Femur (tissue), 1 donor: Measurements from ENCODE around the gene CPED1.
"Not testable (repeated sequence)": the region's sequence is repeated elsewhere in the genome, so short reads cannot be mapped to it uniquely, and the experiment has no call there.

Experiments
- DNase-seq: peaks from one replicate; pipeline ENCODE4 v3.0.0-alpha.2; 2017

CPED1 gene

DNA sequence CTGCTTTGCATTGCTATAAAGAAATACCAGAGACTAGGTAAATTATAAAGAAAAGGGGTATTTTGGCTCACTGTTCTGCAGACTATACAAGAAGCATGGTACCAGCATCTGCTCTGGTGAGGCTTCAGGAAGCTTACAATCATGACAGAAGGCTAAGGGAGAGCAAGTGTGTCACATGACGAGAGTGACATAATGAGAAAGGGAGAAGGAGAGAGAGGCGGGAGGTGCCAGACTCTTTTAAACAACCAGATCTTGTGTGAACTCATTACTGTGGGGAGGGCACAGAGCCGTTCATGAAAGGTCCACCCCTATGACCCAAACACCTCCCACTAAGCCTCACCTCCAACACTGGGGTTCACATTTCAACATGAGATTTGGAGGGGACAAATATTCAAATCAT, 281.3 kb downstream of the CPED1 start:
- no peak for DNase-seq

DNA sequence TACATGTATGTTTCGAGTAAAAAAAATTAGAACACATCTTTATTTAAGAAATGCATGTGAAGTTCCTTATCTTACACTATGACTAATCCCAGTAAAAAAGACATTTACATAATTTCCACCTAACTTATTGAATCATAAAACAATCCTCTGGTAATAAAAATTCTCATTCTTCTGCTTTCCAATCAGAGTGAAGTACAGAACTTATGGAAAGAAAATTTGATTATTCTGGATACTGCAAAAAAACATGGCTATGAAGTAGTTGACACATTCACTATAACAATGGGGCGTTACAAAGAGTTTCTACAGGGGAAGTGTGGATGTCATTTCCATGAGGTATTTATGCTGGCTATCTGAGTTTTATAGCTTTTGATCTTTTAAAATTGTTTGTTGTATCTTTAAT, 282.6 kb downstream of the CPED1 start:
- no peak for DNase-seq

DNA sequence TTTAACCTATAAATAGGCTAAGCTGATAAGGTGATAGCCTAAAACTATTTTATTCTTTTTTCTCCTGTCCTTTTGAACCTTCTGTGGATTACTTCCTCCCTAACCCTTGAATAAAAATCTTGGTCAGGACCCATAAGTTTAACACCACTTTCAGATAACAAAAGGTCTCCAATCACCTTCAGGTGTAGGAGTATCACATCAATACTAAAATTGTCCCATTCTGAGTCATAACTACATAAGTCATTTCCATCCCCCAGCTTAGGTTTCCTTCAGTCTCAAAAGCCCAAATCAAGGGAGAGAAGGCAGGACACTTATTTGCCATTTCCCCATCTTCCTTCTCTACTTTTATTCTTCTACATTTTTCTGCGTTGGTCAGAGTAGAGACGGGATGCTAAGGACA, 283.4 kb downstream of the CPED1 start:
- DNase-seq: no peak

DNA sequence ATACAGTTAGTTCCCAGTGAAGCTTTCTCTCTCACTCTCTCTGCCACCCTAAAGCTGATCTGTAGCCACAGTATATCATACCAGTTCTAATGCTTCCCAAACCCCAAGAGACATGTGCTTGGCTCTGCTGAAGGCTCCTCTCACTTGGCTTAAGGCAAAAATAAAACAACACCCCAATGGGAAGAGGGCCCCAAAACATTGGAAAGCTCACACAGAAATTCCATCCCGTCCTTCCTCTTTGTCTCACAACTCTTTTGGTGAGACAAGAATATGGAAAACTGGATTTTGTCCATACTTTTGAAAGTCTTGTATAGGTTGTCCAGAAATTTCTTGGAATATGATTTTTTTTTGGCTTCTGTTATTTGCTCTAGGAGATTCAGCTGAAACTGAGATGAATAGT, 284.2 kb downstream of the CPED1 start:
- DNase-seq: no peak

DNA sequence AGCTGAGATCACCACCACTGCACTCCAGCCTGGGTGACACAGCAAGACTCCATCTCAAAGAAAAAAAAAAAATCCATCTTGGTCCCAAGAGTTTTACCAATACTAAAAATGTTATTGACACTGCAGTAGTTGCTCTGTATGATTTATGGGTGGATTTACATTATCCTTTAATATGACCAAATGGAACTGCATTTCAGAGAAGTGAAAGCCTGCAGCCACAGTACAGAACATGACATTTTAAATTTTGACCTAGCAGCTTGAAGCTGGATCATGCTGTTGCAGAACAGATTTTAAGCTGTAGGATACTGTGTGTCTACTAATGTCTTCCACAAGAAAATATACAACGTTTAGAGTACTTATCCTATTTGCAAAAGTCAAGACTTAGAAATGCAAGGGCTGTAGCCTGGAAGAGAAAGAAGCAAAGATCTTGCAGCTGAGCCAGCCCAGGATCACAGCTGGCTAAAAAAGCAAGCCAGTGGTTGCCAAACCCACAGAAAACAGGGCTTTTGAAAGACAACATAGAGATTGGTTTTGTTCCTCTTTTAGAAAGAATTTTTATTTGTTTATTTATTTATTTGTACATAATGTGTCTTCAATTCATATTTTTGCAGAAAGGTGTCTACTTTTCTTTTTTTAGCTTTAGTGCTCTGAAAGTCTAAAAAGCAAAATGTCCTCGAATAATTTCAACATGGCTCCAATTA, 285.1 kb downstream of the CPED1 start:
- DNase-seq: no peak

- DNase-seq: no peak
Measured at GRCh38 chr7:121274467-121274866, 286.0 kb downstream of the CPED1 start.

DNA sequence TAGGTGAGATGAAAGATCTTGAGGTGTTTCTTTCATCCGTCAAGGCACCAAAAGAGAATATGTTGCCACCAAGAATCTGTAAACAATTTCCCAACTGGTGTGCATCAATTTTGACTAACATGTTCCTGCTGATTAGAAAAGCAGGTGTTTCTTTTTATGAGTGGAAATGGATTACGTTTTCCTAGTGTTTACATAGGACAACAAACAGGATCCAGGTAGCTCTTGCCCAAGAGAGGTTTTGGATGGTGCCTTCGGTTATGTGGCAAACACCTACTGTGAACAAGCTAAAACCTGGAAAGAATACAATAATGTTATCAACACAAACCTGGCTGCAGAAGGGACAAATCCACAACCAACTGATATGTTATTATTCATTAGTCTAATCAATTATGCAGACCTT, 286.7 kb downstream of the CPED1 start:
- no peak for DNase-seq

GRCh38 chr7:121276313-121276712, 287.8 kb downstream of the CPED1 start:
- no peak for DNase-seq

GRCh38 chr7:121278120-121279021, 289.9 kb downstream of the CPED1 start:
- no peak for DNase-seq

DNA sequence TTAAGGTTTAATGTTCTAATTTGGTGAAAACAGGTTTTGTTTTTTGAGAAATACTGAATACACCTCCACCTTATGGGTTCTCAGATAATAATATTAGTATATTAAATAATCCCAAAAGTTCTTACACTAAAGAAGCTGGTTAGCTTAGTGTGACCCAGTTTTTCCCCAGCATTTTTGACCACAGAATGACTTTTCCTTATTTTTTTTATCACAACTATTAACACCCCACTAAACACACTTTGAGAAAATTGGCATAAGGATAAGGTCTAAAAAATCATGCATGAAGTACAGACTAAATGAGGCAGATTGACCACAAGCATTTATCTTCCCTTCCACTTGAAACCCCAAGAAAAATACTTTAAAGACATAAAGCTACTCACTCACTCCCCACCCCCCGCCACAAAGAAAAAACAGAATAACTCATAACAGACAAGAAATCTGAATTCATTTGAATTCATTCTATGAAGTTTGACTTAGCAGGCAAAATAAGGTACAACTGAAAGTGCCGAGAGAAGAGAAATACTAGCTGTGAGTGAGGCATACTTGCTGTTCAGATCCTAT, 290.6 kb downstream of the CPED1 start:
- DNase-seq: no peak

GRCh38 chr7:121279822-121280221, 291.3 kb downstream of the CPED1 start:
- no peak for DNase-seq

GRCh38 chr7:121280656-121281055, 292.1 kb downstream of the CPED1 start:
- DNase-seq: no peak

DNA sequence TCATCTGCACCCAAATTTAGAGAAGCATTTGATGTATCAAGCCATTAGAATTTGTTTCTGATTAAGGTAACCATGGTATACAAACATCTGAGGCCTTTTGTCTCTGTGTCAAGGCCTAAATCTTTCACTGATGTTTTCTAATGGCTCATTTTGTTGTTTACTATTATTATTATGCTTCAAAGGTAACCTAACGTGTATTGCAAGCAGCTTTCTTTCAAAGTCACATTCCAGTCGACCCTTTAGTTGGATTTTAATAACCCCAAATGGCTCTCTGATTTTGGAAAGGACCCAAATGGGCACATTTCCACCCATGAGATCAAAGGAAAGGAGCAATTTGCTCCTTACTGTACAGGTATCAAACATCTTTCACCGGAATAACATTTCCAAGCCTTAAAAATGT, 293.6 kb downstream of the CPED1 start:
- no peak for DNase-seq

GRCh38 chr7:121285066-121285667, 296.7 kb downstream of the CPED1 start:
- DNase-seq: no peak

DNA sequence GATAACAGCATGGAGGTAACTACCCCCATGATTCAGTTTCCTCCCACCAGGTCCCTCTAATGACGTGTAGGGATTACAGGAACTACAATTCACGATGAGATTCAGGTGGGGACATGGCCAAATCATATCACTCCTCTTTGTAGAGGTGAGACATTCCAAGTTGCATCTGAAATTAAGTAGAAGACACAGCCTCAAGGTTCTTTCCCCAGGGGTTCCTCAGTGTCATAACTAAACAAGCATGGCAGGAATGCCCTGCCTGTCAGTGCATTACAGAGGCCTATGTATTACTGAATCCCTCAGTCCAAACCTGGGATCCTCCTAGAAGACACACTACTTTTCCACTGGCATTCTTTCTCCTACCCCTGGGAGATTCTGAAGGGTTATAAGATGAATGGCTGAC, 297.7 kb downstream of the CPED1 start:
- no peak for DNase-seq

DNA sequence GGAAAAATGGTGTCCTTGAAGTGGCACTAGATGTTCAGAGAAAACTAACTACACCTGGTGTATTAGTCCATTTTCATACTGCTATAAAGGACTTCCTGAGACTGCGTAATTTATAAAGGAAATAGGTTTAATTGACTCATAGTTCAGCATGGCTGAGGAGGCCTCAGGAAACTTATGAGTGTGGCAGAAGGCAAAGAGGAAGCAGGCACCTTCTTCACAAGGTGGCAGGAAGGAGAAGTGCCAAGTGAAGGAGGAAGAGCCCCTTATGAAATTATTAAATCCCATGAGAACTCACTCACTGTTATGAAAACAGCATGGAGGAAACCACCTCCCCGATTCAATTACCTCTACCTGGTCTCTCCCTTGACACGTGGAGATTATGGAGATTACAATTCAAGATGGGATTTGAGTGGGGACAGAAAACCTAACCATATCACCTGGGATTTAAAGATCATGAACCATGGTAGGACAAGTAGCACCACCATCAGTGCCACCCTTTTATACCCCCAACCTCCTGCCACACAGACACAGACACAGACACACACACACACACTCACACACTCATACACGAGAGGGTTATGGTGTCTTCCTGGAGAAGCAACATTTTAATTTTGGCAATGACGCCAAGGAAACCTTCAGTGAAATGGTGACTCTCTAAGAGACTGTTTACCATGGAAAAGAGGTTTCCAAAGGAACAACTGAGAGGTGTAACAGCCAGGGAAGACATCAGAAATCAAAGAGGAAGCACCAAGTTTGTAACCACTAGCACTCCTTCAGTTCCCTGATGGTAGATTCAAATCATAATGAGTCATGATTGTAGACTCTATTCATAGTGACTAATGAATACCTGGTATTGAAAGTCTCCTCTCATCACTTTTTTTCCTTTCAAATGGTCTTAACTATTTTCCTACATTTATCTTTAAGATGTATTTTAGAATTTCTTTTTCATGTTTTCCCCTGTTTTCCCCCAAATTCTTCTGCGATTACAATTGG, 298.5 kb downstream of the CPED1 start:
- no peak for DNase-seq

DNA sequence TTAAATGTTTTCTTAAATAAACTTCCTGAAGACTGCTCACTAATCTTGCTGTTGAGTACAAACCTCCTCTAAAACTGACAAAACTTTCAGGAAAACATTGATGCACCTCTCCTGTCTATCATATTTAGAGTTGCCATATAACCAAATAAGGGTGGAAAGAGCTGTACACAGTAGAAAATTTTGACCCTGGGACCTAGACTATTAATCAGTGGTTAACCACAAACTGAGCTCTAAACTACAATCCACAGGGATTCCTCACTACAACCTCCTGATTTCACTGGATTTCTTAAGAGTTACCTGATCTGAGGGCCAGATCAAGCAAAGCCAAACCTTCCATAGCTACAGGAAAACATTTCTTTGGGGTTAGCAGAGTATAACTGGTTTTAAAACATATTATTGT, 300.4 kb downstream of the CPED1 start:
- no peak for DNase-seq

GRCh38 chr7:121289930-121290329, 301.4 kb downstream of the CPED1 start:
- not testable (repeated sequence) for DNase-seq

DNA sequence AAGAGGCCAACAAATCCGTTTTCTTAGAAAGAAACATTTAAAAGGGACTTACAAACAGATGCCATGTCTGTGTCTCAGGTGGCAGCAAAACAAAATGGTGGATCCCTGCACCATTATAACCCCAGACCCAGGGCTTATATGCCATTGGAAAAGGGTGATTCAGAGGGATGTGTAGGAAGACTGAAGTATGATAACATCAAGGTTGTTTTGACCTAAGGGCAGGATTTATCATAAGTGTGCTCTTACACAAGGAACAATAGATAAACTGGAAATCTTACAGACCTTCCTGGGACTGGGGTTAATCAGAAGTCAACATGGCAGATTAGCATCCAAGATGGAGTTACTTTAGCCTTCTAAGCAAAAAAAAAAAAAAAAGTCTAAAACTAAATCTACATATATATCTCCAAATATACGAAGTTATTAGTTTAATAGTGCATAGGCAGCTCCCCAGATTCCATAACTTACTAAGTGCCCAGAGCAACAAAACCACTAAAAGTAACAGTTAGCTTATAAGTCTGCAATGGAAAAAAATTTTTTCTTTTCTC, 306.0 kb downstream of the CPED1 start:
- DNase-seq: no peak

DNA sequence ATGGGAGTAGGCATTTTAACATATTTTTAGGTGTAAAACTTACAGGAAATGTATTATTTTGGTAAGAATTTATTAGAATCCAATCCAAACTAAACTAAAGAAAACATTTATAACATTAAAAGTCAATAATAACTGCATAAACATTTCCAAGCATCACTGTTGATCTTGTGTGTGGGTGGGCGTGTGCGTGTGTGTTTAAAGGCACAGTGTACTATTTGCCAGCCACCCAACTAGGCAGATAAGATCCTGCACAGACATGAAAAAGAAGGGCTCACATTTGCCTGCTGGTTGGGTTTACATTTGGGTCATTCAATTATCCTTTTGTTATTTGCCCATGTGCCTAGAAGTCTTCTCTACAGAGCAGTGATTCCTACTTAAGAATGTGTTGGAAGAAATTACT, 309.3 kb downstream of the CPED1 start:
- DNase-seq: no peak

GRCh38 chr7:121298831-121299239, 310.3 kb downstream of the CPED1 start:
- DNase-seq: no peak
